Rectal smooth muscle tissue (tissue), 1 donor: ENCODE measurements around the gene SMG6.
A peak's percentile ranks its signal among the peaks of the same experiment; 100 is the strongest.

Experiments used
- H3K27ac ChIP-seq: one replicate; pipeline ENCODE4 v1.7.0; 2013; ENCODE audit warnings: low read depth, low read length, inconsistent platforms
- H3K27me3 ChIP-seq: one replicate; pipeline ENCODE4 v1.7.0; 2013; ENCODE audit warnings: low read length; ENCODE audit not compliant: control insufficient read depth, insufficient read depth
- H3K36me3 ChIP-seq: one replicate; pipeline ENCODE4 v1.7.0; 2013; ENCODE audit warnings: low read length; ENCODE audit not compliant: control insufficient read depth, insufficient read depth
- H3K4me1 ChIP-seq: one replicate; pipeline ENCODE4 v1.7.0; 2013; ENCODE audit warnings: low read length; ENCODE audit not compliant: control insufficient read depth, insufficient read depth
- H3K4me3 ChIP-seq: one replicate; pipeline ENCODE4 v1.7.0; 2013; ENCODE audit warnings: low read length
- H3K9ac ChIP-seq: one replicate; pipeline ENCODE4 v1.7.0; 2013; ENCODE audit warnings: low read length

Gene SMG6

DNA sequence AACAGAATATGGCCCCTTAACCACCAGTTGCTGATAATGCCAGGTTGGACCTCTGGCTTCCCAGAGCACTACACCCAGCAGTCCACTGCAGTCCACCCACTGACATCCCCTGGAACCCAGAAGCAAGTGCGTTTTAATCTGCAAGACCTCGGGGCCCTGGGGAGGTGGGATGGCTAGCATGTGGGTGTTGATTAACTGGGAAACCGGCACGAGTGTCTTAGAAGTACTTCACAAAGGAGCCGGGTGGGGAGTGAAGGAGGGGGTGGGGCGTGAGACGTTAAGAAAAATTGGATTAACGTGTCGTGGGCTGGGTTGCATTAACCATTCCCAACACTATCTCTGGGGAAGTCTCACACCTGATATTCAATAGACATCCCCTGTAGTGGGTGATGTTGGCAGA, 254.8 kb downstream of the SMG6 start:
- Histone ChIP-seq H3K4me1 (peaks cover 5% of the 10 kb centered on the region), H3K36me3 (peaks cover 3% of the 10 kb centered on the region), H3K4me3 (peak overlapping the region; percentile 73), H3K27me3 (peaks cover 3% of the 10 kb centered on the region), H3K9ac (no peak overlapping the region), H3K27ac (no peak overlapping the region)

DNA sequence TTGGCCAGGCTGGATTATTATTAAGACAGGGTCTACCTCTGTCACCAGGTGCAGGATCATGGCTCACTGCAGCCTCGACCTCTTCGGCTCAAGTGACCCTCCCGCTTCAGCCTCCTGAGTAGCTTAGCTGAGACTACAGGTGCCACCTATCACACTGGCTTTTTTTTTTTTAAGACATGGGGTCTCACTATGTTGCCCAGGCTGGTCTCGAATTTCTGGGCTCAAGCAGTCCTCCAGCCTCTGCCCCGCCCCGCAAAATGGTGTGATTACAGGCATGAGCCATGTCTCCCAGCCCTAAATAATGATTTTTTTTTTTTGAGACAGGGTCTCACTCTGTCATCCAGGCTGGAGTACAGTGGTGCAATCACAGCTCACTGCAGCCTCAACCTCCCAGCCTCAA, 256.0 kb downstream of the SMG6 start:
- H3K27me3 ChIP-seq = peaks cover 3% of the 10 kb centered on the region
- H3K9ac ChIP-seq = no peak overlapping the region
- H3K4me3 ChIP-seq = no peak overlapping the region
- H3K36me3 ChIP-seq = peaks cover 14% of the 10 kb centered on the region
- H3K4me1 ChIP-seq = peaks cover 10% of the 10 kb centered on the region
- H3K27ac ChIP-seq = no peak overlapping the region

DNA sequence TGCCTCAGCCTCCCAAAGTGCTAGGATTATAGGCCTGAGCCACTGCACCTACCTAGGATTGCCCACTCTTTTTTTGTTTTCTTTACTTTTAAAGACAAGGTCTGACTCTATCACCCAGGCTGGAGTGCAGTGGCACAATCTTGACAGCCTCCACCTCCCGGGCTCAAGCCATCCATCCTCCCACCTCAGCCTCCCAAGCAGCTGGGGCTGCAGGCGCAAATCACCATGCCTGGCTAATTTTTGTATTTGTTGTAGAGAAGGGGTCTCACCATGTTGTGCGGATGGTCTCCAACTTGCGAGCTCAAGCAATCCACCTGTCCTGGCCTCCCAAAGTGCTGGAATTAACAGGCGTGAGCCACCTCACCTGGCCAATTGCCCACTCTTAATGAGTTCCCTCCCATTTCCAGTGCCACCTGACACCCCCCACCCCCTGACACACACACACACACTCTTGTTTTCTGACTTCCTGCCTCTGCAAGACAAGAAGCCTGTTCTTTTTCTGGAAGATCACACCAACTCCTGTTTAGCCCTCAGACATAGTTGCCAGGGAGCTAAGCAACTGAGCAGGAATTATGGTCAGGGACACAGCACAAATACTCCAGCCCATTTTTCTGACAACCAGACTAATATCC, 259.2 kb downstream of the SMG6 start:
- peaks cover 3% of the 10 kb centered on the region for H3K27me3 ChIP-seq
- no peak overlapping the region for H3K27ac ChIP-seq
- H3K36me3 ChIP-seq = peaks cover 18% of the 10 kb centered on the region
- H3K4me3 ChIP-seq = no peak overlapping the region
- H3K9ac ChIP-seq = no peak overlapping the region
- H3K4me1 ChIP-seq = peaks cover 13% of the 10 kb centered on the region

DNA sequence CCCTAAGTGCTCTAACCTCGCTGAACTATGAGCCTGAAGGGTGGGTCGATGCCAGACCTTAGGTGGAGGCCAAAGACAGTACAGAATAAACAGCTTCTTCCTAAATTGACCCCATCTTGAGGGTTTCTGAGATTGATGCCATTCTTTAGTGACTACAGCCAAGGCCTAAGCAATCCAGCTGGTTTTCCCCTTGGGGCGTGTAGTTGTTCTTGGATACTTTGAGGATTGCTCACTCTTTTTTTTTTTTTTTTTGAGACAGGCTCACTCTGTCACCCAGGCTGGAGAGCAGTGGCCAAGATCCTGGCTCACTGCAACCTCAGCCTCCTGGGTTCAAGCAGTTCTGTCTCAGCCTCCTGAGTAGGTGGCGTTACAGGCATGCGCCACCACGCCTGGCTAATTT, 259.8 kb downstream of the SMG6 start:
- H3K4me1 ChIP-seq = peaks cover 9% of the 10 kb centered on the region
- peaks cover 18% of the 10 kb centered on the region for H3K36me3 ChIP-seq
- no peak overlapping the region for H3K27ac ChIP-seq
- peaks cover 3% of the 10 kb centered on the region for H3K27me3 ChIP-seq
- H3K4me3 ChIP-seq = no peak overlapping the region
- no peak overlapping the region for H3K9ac ChIP-seq

DNA sequence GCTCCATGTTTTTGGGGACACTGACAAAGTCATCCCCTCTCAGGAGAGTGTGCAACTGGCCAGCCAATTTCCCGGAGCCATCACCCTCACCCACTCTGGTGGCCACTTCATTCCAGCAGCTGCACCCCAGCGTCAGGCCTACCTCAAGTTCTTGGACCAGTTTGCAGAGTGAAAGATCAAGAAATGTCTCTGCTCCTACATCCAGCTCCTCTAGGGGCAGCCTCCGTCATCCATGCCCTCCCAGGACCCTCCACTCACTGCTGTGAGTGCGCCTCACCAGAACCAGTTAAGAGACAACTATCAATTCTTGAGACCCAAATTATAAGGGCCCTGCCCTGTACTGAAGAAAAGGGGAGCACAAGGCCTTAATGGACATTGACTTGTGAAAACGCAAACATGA, 260.7 kb downstream of the SMG6 start:
- Histone ChIP-seq H3K4me1 (peaks cover 9% of the 10 kb centered on the region), H3K4me3 (peak overlapping the region; percentile 66), H3K9ac (no peak overlapping the region), H3K36me3 (peaks cover 18% of the 10 kb centered on the region), H3K27me3 (peaks cover 1% of the 10 kb centered on the region), H3K27ac (no peak overlapping the region)

DNA sequence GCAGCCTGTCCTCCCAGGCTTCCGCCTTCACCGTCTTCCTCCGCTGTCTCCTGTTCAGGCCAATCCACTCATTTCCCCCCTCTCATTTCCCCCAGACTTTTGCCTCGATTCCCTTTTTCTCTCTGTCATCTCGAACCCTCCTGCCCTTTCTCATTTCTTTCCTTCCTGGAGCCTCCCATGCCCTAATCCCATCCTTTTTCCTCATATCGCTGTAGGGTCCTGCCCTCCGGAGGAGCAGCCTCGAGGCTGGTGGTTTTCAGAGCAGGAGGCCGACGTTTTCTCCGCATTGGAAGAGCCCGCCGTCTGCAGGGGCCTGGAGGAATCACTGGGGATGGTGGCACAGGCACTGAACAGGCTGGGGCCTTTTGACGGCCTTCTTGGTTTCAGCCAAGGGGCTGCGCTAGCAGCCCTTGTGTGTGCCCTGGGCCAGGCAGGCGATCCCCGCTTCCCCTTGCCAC, 261.2 kb downstream of the SMG6 start:
- Histone ChIP-seq H3K4me1 (peaks cover 9% of the 10 kb centered on the region), H3K36me3 (peaks cover 21% of the 10 kb centered on the region), H3K9ac (peak overlapping the region; percentile 36), H3K27me3 (no peaks in the 10 kb centered on the region), H3K4me3 (peak overlapping the region; percentile 66), H3K27ac (peak overlapping the region; percentile 85)

DNA sequence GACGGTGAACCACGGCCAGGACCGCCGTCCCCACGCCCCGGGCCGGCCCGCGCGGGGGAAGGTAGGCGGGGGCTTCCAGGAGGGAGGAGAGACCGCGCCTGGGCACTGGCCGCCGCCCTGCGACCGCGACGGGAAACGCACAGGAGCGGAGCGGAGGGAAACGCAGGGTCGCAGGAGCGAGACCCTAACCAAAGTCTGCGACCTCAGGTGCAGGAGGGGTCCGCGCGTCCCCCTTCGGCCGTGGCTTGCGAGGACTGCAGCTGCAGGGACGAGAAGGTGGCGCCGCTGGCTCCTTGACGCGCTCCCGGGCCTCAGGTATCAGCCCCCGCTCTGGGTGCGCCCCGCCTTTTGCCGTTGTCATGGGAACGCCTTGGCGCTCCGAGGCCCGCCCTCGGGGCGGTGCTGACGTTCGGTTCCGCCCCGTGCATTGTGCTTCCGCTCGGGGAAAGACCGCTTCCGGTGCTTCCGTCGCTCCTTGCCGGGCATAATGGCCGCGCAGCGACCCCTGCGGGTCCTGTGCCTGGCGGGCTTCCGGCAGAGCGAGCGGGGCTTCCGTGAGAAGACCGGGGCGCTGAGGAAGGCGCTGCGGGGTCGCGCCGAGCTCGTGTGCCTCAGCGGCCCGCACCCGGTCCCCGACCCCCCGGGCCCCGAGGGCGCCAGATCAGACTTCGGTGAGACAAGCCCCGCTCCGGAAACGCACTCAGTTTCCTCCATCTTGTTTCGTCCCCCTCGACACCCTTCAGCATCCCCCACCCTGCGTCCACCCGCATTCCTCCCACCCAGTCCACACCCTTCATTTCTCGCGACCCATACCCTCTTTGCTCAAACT, 261.8 kb downstream of the SMG6 start, which contains the start of gene OVCA2:
OVCA2 (plus strand) TSS at position 462 of the 829 bp plus-strand sequence; CDS start at position 488, 26 bp downstream.
- Histone ChIP-seq H3K4me1 (peaks cover 9% of the 10 kb centered on the region), H3K36me3 (peaks cover 24% of the 10 kb centered on the region), H3K4me3 (peak within 1 kb of the TSS; percentile 66), H3K9ac (peak within 1 kb of the TSS; percentile 36), H3K27me3 (no peaks in the 10 kb centered on the region), H3K27ac (peak within 1 kb of the TSS; percentile 85)

DNA sequence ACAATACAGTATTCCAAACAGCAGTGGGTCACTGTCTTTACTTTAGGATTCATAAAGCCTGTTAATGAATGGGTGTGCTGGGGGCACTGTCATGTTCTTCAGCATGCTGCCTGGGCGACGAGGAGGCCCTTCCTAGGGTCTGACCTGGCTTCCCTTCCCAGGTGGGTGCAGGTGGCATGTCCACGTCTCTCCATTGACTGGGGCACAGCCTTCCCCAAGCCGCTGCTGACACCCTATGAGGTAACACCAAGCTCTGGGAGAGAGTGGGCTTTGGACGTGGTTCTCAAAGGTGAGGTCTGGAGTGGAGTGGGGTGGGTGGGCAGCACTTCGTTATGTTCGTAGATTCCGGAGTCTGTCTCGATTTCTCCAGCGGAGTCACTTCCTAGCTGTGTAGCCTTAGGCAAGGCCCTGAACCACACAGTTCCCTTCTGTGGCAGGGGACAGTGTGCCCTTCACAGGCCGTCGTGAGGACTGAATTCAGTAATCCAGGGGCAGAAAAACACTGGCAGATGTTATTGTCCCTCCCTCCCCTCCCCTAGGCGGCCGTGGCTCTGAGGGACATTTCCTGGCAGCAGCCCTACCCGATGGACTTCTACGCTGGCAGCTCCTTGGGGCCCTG, 262.5 kb downstream of the SMG6 start:
- no peak overlapping the region for H3K9ac ChIP-seq
- peaks cover 31% of the 10 kb centered on the region for H3K36me3 ChIP-seq
- H3K4me3 ChIP-seq = peak overlapping the region; percentile 66
- no peaks in the 10 kb centered on the region for H3K27me3 ChIP-seq
- H3K4me1 ChIP-seq = peaks cover 9% of the 10 kb centered on the region
- peak overlapping the region; percentile 7 for H3K27ac ChIP-seq

DNA sequence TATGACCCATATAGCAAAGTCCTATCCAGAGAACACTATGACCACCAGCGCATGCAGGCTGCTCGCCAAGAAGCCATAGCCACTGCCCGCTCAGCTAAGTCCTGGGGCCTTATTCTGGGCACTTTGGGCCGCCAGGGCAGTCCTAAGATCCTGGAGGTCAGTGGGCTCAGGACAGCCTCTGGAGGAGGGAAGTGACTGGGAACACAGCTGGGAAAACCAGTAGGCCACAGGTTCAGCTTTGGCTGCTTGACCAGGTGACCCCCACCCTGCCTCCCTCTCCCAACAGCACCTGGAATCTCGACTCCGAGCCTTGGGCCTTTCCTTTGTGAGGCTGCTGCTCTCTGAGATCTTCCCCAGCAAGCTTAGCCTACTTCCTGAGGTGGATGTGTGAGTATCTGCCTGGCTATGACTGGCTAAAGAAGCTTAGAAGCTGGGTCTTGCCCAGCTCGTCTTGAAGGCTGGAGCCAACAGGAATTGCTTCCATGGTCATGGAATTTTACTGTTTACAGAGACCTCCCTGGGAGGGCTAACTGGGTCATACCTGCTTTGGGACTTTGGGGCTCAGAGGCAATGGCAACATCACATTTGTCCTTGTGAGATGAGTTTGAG, 263.3 kb downstream of the SMG6 start:
- Histone ChIP-seq H3K27me3 (no peaks in the 10 kb centered on the region), H3K27ac (no peak overlapping the region), H3K9ac (no peak overlapping the region), H3K36me3 (peaks cover 34% of the 10 kb centered on the region), H3K4me3 (no peak overlapping the region), H3K4me1 (peaks cover 9% of the 10 kb centered on the region)

DNA sequence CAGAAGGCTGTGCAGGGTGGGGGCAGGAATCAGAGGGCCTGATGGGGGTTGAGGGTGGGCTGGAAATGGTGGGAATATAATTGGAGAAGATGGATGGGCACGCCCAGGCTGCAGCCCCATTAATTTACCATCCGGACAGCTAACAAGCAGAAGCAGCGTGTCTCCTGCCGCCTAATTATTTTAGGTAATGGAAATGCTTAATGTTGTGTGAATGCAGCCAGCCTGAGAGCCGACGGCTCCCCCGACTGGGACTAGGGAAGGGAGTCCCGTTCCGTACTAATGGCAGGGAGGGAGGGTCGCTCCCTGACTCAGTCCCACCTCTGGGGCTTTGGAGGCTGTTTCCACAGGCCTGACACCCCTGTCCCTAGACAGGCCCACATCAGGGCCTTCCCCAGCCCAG, 266.4 kb downstream of the SMG6 start:
- Histone ChIP-seq H3K36me3 (peaks cover 19% of the 10 kb centered on the region), H3K27ac (no peak overlapping the region), H3K4me1 (peaks cover 3% of the 10 kb centered on the region), H3K27me3 (no peaks in the 10 kb centered on the region), H3K9ac (no peak overlapping the region), H3K4me3 (no peak overlapping the region)

DNA sequence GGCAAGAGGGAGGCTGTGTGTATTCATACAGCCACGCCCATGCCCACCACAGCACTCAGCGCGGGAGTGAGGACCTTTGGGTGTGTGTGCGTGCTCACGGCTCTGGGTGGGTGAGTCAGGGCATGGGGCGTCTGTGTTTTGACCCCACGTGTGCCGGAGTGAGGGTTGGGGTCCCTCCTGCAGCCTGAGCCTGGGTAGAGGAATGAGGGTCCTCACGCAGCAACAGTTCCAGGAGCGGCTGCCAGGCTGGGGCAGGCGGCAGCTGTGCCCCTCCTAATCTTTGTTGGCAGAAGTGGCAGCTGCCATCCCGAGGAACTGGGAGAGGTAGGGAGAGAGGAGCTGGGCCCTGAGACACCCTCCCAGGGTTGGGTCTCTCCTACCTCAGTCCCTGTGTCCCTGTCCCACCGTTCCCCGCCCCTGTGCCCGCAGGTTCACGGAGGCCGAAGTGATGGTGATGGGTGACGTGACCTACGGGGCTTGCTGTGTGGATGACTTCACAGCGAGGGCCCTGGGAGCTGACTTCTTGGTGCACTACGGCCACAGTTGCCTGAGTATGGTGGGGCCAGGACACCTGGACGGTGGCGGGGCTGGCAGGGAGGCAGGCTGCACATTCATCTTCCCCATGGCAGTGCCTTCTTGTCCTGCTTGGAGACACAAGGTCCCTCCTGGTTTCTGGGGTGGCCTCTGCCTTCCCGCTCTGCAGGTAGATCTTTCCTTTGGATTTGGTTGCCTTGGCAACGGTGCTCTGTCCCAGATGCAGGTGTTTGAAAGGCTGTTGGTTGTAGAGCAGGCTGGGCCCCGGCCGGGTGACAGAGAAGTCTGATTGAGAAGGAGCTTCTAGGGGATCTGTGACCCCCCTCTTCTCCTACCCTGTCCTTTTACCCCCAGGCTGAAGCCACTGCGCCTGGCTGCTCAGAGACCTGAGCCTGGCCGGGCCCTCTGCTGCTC, 267.8 kb downstream of the SMG6 start:
- H3K36me3 ChIP-seq = peaks cover 18% of the 10 kb centered on the region
- no peak overlapping the region for H3K4me3 ChIP-seq
- peaks cover 6% of the 10 kb centered on the region for H3K4me1 ChIP-seq
- no peak overlapping the region for H3K27ac ChIP-seq
- no peaks in the 10 kb centered on the region for H3K27me3 ChIP-seq
- H3K9ac ChIP-seq = no peak overlapping the region
